Measurements from ENCODE around the gene B4GALNT4.
"Not testable (repeated sequence)": the region's sequence is repeated elsewhere in the genome, so short reads cannot be mapped to it uniquely, and the experiment has no call there.

B4GALNT4 gene

DNA sequence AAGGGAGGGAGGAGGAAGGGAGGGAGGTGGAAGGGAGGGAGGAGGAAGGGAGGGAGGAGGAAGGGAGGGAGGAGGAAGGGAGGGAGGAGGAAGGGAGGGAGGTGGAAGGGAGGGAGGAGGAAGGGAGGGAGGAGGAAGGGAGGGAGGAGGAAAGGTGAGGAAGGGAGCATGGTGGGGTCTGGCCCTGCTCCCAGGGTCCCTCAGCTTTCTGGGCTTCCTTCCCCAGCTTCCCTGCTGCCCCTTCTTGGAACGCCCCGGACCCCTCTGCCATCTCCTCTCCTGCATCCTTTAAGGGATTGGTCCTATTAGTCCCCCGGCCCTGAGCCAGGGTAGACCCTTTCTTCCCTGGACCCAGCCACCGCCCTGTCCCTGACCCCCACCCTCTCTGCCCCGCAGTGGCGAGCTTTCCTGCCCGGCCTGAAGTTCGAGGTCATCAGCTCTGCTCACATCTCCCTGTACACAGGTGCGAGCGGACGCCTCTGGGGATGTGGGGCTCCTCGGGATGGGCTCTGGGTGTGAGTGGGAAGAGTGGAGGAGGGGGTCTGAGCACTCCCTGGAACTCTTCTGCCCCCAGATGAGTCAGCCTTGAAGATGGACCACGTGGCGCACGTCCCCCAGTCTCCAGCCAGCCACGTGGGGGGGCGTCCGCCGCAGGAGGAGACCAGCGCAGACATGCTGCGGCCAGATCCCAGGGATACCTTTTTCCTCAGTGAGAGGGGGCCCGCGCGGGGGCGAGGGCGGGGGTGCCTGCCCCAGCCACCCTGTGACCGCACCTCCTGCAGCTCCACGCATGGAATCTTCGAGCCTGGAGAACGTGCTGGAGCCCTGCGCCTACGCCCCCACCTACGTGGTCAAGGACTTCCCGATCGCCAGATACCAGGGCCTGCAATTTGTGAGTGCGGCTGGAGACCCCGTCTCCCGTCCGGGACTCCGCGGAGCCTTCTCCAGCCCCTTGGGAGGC, 6.0 kb downstream of the B4GALNT4 start:
- DNase-seq (ENCODE audit: low read depth, low spot score): no peak

GRCh38 chr11:376531-377173, 7.4 kb downstream of the B4GALNT4 start:
- no peak for DNase-seq (ENCODE audit: low read depth, low spot score)

DNA sequence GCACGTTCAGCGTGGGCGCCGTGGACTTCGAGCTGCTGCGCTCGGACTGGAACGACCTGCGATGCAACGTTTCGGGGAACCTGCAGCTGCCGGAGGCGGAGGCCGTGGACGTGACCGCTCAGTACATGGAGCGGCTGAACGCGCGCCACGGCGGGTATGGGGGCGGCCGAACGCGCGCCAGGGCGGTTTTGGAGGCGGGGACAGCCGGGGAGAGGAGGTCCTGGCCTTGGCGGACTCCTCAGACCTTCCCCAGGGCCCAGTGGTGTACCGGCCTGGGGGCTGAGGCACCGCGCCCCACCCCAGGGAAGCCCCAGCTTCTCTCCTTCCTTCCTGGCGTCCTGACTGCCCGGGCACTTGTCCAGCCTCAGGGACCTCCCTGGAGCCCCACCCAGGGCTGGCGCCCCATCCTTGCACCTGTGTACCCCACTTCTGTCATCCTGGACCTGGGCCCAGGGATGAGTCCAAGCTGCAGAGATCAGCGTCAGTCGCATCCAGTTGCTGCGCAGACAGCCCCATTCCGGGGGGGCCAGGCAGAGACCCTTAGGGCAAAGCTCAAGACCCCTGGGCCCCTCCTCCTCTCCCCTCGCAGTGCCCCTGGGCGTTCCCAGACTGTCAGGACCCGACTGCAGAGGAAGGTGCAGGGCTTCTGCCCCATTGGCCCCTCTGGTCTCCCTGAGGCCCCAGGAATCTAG, 8.0 kb downstream of the B4GALNT4 start:
- no peak for DNase-seq (ENCODE audit: low read depth, low spot score)

DNA sequence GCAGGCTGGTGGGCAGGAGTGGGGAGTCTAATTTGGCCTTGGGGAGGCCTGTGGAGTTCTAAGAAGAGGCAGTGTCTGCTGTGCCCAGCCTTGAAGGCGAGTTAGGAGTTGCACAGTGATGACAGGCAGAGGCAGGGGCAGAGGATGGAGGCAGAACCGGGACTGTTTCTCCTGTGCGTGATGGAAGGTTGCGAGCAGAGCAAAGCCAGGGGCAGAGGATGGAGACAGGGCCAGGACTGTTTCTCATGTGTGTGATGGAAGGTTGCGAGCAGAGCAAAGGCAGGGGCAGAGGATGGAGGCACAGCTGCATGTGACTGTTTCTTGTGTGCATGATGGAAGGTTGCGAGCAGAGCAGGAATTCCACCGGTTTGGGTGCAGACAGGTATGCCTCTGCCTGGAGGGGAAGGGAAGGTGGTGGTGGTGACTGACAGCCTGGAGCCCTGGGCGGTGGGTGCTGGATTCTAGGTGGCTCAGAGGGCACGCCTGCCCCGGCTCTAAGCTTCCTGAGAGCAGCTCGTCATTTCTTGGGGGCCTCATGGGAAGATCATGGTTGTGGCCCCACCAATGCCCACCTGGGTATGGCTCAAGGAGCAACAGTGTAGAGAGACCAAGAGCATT, 8.7 kb downstream of the B4GALNT4 start:
- no peak for DNase-seq (ENCODE audit: low read depth, low spot score)

GRCh38 chr11:379205-380094, 10.2 kb downstream of the B4GALNT4 start:
- no peak for DNase-seq (ENCODE audit: low read depth, low spot score)

- DNase-seq (ENCODE audit: low read depth, low spot score): no peak
These were observed 10.8 kb downstream of the B4GALNT4 start for GRCh38 chr11:380095-380480.

DNA sequence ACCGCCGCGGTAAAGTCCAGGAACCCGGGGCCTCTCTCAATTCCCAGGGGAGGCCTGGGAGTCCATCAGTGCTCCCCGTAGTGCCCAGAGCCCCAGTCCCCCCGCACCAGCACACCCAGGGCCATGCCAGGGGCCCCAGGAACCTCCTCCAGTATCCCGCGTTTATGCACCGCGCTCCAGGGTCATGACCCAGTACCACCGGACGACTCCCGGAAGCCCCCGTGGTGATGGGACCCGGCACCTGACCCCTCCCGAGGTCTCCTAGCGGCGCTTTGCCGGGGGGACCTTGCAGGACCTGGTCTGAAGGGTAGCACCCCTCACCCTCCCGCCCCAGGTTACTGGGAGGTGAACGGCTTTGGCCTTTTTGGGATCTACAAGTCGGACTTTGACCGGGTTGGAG, 11.2 kb downstream of the B4GALNT4 start:
- DNase-seq (ENCODE audit: low read depth, low spot score): no peak

GRCh38 chr11:380996-381395, 11.7 kb downstream of the B4GALNT4 start:
- no peak for DNase-seq (ENCODE audit: low read depth, low spot score)

GRCh38 chr11:381501-382072, 12.3 kb downstream of the B4GALNT4 start:
- no peak for DNase-seq (ENCODE audit: low read depth, low spot score)

DNA sequence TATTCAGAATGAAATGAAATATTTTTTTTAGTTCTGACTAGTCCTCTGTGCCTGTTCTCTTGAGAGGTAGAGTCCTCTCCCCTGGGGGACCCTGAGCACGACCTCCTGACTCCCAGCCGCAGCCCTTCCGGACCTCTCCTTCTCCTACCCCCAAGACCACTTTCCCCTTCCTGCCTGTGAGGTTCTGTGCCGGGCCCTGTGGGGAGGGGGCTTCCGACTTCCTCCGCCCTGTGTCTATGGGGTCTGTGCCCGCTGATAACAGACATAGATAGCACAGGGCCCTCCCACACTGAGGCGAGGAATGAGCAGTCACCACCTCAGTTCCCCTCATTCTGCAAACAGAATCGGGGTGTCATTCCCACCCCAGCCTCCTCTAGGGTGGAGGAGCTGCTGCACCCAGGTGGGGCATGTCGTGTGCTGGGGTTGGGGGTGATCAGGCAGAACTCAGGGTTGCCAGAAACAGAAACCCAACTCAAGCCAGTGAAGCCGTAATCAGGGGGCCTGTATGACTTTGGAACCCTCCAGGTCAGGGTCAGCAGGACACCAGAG, 12.9 kb downstream of the B4GALNT4 start:
- no peak for DNase-seq (ENCODE audit: low read depth, low spot score)

- DNase-seq (ENCODE audit: low read depth, low spot score): no peak
These were observed 14.1 kb downstream of the B4GALNT4 start for GRCh38 chr11:383431-383830.

DNA sequence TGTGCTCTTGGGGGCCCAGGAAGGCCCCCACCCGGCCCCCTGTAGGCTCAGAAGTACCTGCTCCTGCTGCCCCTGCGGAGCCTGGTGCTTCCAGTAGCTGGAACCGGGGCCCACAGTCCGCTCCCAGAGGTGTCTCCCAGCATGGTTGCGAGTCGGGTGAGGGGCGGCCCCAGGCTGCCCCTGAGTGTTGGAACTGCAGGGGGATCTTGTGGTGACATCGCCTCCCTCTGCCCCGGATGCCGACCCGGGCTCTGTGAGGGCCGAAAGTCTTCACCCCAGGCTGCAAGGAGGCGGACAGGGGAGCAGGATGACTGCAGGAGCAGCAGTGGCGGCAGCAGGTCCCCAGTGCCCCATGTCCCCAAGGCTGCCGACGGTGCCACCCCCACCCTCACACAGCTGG, 15.2 kb downstream of the B4GALNT4 start:
- no peak for DNase-seq (ENCODE audit: low read depth, low spot score)

DNA sequence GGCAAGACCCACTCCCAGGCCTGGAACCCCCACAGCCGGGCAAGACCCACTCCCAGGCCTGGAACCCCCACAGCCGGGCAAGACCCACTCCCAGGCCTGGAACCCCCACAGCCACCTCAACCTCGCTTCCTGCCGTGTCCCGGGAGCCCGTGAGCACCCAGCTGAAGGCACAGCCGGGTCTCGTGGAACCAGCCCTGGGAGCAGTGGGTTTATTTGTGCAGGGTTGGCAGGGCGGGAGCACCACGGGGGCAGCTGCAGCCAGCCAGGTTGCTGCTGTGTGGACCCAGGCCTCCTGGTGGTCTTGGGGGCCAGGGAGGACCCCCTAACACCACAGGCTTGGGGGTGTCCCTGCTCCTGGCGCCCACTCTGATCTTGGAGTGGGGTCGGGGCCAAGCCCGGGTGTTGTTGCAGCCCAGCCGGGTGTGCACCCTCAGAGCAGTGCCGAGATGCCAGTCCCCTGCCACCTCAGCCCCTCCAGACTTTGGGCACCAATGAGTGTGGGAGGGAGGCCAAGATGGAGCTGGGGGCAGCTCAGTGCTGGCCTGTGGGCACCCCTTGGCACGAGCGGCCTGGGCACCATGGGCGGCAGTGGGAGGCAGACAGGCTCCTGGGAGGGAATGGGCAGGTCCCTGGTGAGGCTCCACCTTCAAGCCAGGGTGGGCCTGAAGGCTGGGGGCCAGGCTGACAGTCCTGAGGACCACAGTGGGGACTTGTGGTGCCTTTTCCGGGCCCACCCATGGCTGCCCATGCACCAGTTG, 16.5 kb downstream of the B4GALNT4 start:
- DNase-seq (ENCODE audit: low read depth, low spot score): no peak

DNA sequence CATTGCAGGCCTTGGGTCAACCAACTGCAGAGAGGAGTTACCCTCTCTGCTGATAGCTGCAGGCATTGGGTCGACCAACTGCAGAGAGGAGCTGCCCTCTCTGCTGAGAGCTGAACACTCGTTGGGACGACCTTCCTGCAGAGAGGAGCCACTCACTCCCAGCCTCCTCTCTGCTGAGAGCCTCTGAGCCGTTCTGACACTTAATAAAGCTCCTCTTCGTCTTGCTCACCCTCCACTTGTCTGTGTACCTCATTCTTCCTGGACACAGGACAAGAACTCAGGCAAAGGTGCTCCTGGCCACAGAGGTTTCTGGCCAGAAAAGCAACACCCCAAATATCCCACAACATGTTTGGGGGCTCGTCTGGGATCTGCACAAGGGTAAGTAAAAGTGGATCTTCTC, 17.2 kb downstream of the B4GALNT4 start:
- DNase-seq (ENCODE audit: low read depth, low spot score): no peak

GRCh38 chr11:387193-387793, 18.0 kb downstream of the B4GALNT4 start:
- DNase-seq (ENCODE audit: low read depth, low spot score): no peak

DNA sequence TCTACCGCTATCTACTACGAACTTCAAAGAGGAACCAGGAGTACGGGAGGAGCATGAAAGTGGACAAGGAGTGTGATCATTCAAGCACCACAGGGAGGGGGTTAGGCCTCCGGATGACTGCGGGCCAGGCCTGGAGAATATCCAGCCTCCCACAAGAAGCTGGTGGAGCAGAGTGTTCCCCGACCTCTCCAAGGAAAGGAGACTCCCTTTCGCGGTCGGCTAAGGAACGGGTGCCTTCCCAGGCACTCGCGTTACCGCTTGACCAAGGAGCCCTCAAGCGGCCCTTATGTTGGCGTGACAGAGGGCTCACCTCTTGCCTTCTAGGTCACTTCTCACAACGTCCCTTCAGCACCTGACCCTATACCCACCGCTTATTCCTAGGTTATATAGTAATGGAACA, 20.1 kb downstream of the B4GALNT4 start:
- not testable (repeated sequence) for DNase-seq (ENCODE audit: low read depth, low spot score)

DNA sequence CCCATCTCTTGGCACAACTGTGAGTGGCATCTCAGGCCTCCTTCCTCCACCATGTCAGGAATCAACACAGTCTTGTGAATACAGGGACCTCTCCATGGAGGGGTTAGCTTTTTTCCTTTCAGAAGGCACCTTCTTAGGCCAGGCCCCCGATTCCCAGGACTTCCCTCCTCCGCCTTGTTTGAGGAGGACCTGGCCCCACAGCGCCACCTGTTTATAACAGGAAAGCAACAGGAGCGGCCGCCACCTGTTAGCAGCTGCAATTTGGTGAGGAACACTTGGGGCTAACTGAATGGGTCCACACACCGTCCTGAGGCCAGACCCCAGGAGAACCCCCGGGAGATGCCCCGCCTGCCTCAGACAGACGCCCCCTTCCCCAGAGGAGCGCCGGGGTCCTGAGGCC, 20.9 kb downstream of the B4GALNT4 start:
- DNase-seq (ENCODE audit: low read depth, low spot score): no peak

DNA sequence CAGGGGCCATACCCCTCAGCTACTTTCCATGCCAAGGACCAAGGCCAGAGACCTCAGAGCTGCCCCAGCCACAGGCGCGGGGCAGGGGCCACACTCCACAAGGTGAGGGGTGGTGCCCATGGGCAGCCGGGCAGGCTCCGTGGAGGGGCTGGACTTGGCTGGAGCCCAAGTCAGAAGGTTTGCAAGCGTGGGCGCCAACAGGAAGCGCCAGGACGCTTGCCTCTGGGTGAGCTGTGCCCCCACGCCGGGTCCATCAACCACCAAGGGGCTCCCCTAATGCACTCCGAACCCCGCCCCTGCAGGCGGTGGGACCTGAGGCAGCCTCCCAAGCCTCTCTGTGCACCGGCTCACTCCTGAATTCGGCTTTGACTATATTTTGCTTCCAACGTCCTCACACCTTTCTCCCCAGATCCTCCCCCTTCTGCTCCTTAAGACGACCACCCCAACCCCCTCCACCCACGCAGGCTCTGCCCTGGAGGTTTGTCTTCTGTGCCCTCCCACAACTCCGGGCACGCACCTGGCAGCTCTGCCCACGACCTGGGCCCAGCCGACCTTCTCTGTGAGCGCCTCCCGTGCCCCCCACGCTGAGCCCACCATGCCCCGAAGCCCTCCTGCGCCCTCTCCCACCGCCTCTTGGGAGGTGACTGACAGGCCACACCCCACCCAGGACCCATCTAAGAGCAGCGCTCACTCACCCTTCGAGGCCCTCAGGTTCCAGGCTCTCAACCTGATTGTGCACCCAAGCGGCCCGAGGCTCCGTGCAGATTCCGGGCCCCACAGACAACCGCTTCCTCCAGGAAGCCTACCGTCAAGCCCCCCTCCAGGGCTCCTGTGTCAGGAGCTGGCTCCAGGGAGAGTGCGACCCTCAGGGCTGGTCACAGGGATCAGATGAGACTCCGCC, 22.1 kb downstream of the B4GALNT4 start:
- no peak for DNase-seq (ENCODE audit: low read depth, low spot score)
